ENCODE measurements around the gene CYTL1. TPM values are rescaled to one million over a fixed set of nuclear protein-coding genes. Genes with fewer than 3 reads are reported as not detected.

Gene CYTL1
- total RNA-seq, 4 donors from 2014 or later = 0.49 to 0.97 (median 0.71) TPM; not detected in 1

- 33 to 63% methylated on average over 11 to 15 of the region's 15 CpGs for WGBS, 2 donors
- DNase-seq (ENCODE audit: low spot score in 2 of 2) = peak; percentile 71 to 95
These were observed 28.3 kb downstream of the CYTL1 start for GRCh38 chr4:4990857-4991540.

GRCh38 chr4:4990329-4990728, 28.9 kb downstream of the CYTL1 start:
- no peak overlapping the region for H3K4me3 ChIP-seq (ENCODE audit: low read depth, poor library complexity, severe bottlenecking)
- TF ChIP-seq CTCF (IDR thresholded peaks at IDR 0.05) (no peak), POLR2A (IDR thresholded peaks at IDR 0.05) (no peak)
- 70 to 72% methylated on average over 3 of the region's 3 CpGs for WGBS, 2 donors
- intact Hi-C loops (cut with DNase I; ENCODE audit: low total_unique reads) = no loop called here
- DNase-seq (ENCODE audit: low spot score in 2 of 2) = no peak

More at GRCh38 chr4:4990857-4991540, 28.3 kb downstream of the CYTL1 start:
- TF ChIP-seq POLR2A (IDR thresholded peaks at IDR 0.05) (no peak), CTCF (IDR thresholded peaks at IDR 0.05) (no peak)
- intact Hi-C loops (cut with DNase I; ENCODE audit: low total_unique reads) = no loop called here
- no peak overlapping the region for H3K4me3 ChIP-seq (ENCODE audit: low read depth, poor library complexity, severe bottlenecking)

- no peak for DNase-seq (ENCODE audit: low spot score in 2 of 2)
- intact Hi-C loops (cut with DNase I; ENCODE audit: low total_unique reads) = no loop called here
These were observed 30.1 kb downstream of the CYTL1 start for GRCh38 chr4:4989083-4989622.

GRCh38 chr4:4987656-4988055, 31.6 kb downstream of the CYTL1 start:
- TF ChIP-seq POLR2A (IDR thresholded peaks at IDR 0.05) (no peak), CTCF (IDR thresholded peaks at IDR 0.05) (no peak)
- H3K4me3 ChIP-seq (ENCODE audit: low read depth, poor library complexity, severe bottlenecking) = no peak overlapping the region
- intact Hi-C loops (cut with DNase I; ENCODE audit: low total_unique reads) = no loop called here
- 50 to 70% methylated on average over 10 of the region's 10 CpGs for WGBS, 2 donors
- DNase-seq (ENCODE audit: low spot score in 2 of 2) = no peak

More at GRCh38 chr4:4989083-4989622, 30.1 kb downstream of the CYTL1 start:
- no peak overlapping the region for H3K4me3 ChIP-seq (ENCODE audit: low read depth, poor library complexity, severe bottlenecking)
- 80 to 94% methylated on average over 10 of the region's 10 CpGs for WGBS, 2 donors
- TF ChIP-seq CTCF (IDR thresholded peaks at IDR 0.05) (no peak), POLR2A (IDR thresholded peaks at IDR 0.05) (no peak)

- intact Hi-C loops (cut with DNase I; ENCODE audit: low total_unique reads) = no loop called here
- TF ChIP-seq POLR2A (IDR thresholded peaks at IDR 0.05) (no peak), CTCF (IDR thresholded peaks at IDR 0.05) (no peak)
- DNase-seq (ENCODE audit: low spot score in 2 of 2) = no peak
These were observed 32.4 kb downstream of the CYTL1 start for GRCh38 chr4:4986841-4987240.

More at GRCh38 chr4:4986841-4987240, 32.4 kb downstream of the CYTL1 start:
- 63 to 75% methylated on average over 5 of the region's 5 CpGs for WGBS, 2 donors
- no peak overlapping the region for H3K4me3 ChIP-seq (ENCODE audit: low read depth, poor library complexity, severe bottlenecking)

Data from lower leg skin (tissue), 4 donors.